WERI-Rb-1 (cell line): ENCODE measurements around the gene ATP23.

Source experiments
- DNase-seq: peaks from one replicate; pipeline ENCODE4 v3.0.0-alpha.2; 2020
- H3K27ac ChIP-seq: fragments of 250-450 bp; sonication (Bioruptor Pico); 2 replicates; pipeline ENCODE4 v1.5.1; 2020; ENCODE audit warnings: mild to moderate bottlenecking, moderate library complexity
- H3K27me3 ChIP-seq: fragments of 250-450 bp; sonication (Bioruptor Pico); 2 replicates; pipeline ENCODE4 v1.5.1; 2021; ENCODE audit warnings: mild to moderate bottlenecking, low read depth, moderate library complexity; ENCODE audit not compliant: insufficient read depth, severe bottlenecking
- H3K36me3 ChIP-seq: fragments of 250-450 bp; sonication (Bioruptor Pico); 2 replicates; pipeline ENCODE4 v1.5.1; 2020; ENCODE audit warnings: mild to moderate bottlenecking, moderate library complexity
- H3K4me3 ChIP-seq: 2 replicates; pipeline ENCODE4 v1.5.1; 2011; ENCODE audit warnings: low read depth, mild to moderate bottlenecking, control low read depth, low read length
- H3K9me3 ChIP-seq: fragments of 250-450 bp; sonication (Bioruptor Pico); 2 replicates; pipeline ENCODE4 v1.5.1; 2021; ENCODE audit warnings: mild to moderate bottlenecking, moderate library complexity; ENCODE audit not compliant: severe bottlenecking
- TF ChIP-seq, protein P1 (sequence below): IDR thresholded peaks from 2 replicates; pipeline ENCODE4 v1.5.1; 2011; ENCODE audit warnings: low read depth, mild to moderate bottlenecking, control low read depth, inconsistent platforms, low read length

Gene ATP23

DNA sequence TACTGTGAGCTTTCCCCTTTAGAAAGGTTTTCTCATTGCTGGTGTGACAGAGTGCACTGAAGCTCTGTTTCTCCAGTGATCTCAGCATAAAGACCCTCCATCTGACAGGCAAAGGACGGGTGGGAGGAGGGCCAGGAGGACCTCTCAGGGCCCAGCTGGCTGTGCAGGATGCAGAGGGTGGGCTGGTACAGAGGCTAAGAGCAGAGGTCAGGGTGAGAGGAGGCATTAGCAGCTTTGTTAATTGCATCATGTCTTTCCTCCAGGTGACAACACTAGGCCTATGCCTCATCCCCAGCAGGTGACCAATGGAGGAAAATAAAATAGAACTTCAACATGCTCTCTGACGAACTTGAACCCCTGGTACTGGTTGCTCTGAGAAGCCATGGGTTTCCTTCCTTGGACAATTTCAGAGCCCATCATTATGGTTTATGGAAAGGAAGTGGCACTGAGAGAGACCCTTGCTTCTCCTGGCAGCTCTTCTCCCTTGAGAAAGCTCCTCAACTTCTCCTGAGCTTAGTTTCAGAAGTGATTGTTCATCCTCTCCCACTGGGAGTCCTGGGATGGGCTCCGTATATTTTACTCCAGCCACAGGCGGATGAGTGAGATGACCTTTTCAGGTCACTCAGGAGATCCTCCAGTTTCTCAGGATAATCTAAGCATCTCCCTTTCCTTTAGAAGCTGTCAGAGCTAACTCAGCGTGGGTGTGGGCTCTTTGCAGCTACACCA, 45.8 kb upstream of the ATP23 start:
- Histone ChIP-seq H3K36me3 (no peaks in the 10 kb centered on the region), H3K9me3 (no peaks in the 10 kb centered on the region), H3K27me3 (no peaks in the 10 kb centered on the region), H3K4me3 (no peak overlapping the region; the same call in 1 of the 2 replicates), H3K27ac (no peak overlapping the region)
- TF ChIP-seq, protein P1, sequence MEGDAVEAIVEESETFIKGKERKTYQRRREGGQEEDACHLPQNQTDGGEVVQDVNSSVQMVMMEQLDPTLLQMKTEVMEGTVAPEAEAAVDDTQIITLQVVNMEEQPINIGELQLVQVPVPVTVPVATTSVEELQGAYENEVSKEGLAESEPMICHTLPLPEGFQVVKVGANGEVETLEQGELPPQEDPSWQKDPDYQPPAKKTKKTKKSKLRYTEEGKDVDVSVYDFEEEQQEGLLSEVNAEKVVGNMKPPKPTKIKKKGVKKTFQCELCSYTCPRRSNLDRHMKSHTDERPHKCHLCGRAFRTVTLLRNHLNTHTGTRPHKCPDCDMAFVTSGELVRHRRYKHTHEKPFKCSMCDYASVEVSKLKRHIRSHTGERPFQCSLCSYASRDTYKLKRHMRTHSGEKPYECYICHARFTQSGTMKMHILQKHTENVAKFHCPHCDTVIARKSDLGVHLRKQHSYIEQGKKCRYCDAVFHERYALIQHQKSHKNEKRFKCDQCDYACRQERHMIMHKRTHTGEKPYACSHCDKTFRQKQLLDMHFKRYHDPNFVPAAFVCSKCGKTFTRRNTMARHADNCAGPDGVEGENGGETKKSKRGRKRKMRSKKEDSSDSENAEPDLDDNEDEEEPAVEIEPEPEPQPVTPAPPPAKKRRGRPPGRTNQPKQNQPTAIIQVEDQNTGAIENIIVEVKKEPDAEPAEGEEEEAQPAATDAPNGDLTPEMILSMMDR, result no peak
- no peak for DNase-seq

DNA sequence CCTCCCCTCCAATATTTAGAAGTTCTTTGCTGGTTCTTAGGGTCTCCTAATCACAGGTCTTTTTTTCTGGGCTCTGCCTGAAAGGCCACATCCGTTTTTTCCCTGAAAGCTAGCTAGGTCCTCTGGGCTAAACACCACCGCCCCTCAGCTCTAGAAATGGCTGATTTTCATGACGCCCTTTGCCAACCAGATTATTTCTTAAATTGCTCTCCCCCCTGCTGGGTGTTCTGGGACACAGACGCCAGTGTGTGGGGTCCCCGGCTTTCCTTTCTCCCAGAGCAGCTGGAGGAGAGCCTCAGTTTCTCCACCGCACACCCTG, 45.3 kb upstream of the ATP23 start:
- DNase-seq, result peak; percentile 15
- H3K27ac ChIP-seq, result peak overlapping the region; percentile 77
- H3K4me3 ChIP-seq, result peak overlapping the region; percentile 62

DNA sequence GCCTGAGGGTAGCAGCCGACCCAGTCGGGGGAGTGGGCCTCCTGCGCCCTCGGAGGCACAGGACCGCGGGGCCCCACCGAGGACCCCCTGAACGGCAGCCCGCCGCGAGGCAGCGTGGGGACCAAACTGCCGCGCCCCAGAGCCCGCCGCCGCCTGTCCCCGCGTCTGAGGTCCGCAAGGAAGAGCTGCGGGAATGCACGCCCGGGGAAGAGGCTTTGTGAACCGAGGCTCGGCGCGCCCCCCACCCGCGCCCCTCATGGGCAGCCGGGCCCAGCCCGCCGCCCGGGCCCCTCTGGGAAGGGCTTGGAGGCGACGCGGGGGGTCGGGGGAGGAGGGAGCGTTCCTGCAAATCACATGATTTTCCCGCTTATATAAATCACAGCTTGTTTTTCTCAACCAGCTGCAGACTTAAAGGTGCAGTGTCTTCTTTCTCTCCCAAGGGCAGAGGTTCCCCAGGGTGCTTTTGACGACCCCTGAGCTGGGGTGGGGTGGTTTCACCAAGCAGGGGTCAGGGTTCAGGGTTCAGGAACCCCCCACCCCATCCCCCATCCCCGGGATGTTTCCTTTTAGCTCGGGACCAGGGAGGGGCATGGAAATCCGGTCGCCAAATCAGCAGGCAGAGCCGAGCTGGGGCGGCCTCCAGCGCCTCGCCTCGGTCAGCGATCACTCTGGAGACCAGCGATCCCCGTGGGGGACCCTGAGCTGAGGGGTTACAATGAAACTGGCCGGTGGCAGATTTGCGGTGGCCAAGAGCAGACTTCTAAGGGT, 44.7 kb upstream of the ATP23 start:
- Histone ChIP-seq H3K27ac (peak overlapping the region; percentile 77), H3K36me3 (no peaks in the 10 kb centered on the region), H3K27me3 (no peaks in the 10 kb centered on the region), H3K4me3 (peak overlapping the region; percentile 62), H3K9me3 (no peaks in the 10 kb centered on the region)
- TF ChIP-seq, protein P1, result peak; percentile 55
- DNase-seq, result peak; percentile 78

More for the DNA sequence above, 45.3 kb upstream of the ATP23 start:
- Histone ChIP-seq H3K9me3 (no peaks in the 10 kb centered on the region), H3K27me3 (no peaks in the 10 kb centered on the region), H3K36me3 (no peaks in the 10 kb centered on the region)
- TF ChIP-seq, protein P1, result no peak

GRCh38 chr12:57897286-57897974, 43.9 kb upstream of the ATP23 start:
- no peaks in the 10 kb centered on the region for H3K9me3 ChIP-seq
- no peaks in the 10 kb centered on the region for H3K27me3 ChIP-seq
- peak overlapping the region; percentile 62 for H3K4me3 ChIP-seq
- TF ChIP-seq, protein P1, result no peak
- peak; percentile 21 for DNase-seq
- H3K27ac ChIP-seq, result peak overlapping the region; percentile 77; the same call in 1 of the 2 replicates
- no peaks in the 10 kb centered on the region for H3K36me3 ChIP-seq

GRCh38 chr12:57898308-57898970, 42.9 kb upstream of the ATP23 start:
- no peaks in the 10 kb centered on the region for H3K9me3 ChIP-seq
- no peak overlapping the region for H3K27ac ChIP-seq
- H3K27me3 ChIP-seq, result no peaks in the 10 kb centered on the region
- TF ChIP-seq, protein P1, result no peak
- DNase-seq, result no peak
- H3K36me3 ChIP-seq, result no peaks in the 10 kb centered on the region
- no peak overlapping the region for H3K4me3 ChIP-seq
